NCI-H2196 (cell line): ENCODE results near the gene OR4A47.
"Not testable (repeated sequence)": the region's sequence is repeated elsewhere in the genome, so short reads cannot be mapped to it uniquely, and the experiment has no call there.

Experiments used
- DNase-seq: peaks from one replicate; lab custom pipeline; 2025; ENCODE audit not compliant: unreplicated experiment; lab: John Stamatoyannopoulos, UW

Gene OR4A47, protein sequence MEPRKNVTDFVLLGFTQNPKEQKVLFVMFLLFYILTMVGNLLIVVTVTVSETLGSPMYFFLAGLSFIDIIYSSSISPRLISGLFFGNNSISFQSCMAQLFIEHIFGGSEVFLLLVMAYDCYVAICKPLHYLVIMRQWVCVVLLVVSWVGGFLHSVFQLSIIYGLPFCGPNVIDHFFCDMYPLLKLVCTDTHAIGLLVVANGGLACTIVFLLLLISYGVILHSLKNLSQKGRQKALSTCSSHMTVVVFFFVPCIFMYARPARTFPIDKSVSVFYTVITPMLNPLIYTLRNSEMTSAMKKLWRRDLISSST

DNA sequence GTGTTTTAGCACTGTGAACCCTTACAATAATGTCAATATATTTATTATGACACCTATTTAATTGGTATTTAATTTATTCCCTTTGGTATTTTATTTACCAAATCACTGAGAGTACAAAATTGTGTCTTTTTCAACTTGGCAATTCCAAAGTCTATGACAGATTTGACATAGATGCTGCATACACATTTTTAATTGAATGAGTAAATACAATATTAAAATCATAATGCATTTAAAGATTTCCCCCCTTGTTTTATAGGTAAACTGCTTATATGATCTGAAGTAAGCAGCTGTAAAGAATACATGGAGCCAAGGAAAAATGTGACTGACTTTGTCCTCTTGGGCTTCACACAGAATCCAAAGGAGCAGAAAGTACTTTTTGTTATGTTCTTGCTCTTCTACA is at the start of gene OR4A47:
Gene OR4A47 (plus strand): TSS at position 301 of the 400 bp plus-strand sequence. CDS start 0 bp downstream, at position 301.
- not testable (repeated sequence) for DNase-seq

DNA sequence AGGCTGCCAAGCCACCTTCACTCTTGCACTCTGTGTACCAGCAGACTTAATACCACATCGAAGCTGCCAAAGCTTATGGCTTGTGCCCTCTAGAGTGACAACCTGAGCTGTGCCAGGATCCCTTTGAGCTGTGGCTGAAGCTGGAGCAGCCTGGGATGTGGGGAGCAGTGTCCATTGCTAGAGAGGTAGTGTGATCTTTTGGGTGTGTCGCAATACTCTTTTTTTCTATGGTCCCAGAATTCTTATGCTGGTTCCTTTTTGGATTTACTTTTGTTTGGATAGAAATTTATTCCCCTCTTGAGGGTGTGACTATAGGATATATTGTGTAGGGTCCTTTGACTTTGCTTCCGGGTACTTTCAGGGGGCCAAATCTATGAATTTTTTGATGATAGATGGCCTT is 32.7 kb upstream of the OR4A47 start:
- DNase-seq = not testable (repeated sequence)

DNA sequence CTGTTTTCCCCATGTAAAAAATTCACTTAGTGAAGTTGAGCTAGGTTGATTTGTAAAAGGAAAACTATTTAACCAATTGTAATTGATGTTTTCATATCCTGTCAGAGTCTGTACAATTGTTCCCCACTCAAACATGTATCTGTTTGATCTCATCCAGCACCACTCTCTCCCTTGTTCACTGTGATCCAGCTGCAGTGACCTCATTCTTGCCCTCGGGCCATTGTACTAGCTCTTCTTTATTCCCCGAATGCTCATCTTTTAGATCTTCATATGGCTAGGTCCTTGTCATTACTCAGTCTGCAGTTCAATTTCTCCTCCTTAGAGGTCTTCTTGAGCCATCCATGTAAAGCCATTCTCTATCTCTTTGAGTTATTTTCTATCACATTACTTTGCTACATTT is 14.6 kb upstream of the OR4A47 start:
- not testable (repeated sequence) for DNase-seq

DNA sequence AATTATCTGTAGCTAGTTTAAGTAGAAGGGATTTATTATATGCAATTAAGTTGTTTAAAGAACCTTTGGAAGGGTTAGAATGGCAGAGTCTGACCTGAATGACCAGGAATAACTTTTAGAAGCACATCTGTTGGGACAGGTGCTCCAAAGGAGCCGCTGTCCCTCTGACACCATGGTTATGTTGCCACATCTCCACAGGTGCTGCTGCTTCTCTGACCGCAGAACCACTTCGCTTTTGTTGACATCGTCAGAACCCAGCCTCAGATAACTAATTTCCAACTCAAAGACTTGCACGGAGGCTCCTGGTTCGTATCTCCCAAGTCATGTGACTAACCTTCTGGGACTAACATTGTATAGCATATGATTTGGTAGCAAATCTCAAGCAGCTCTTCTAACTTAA is 13.9 kb upstream of the OR4A47 start:
- not testable (repeated sequence) for DNase-seq

DNA sequence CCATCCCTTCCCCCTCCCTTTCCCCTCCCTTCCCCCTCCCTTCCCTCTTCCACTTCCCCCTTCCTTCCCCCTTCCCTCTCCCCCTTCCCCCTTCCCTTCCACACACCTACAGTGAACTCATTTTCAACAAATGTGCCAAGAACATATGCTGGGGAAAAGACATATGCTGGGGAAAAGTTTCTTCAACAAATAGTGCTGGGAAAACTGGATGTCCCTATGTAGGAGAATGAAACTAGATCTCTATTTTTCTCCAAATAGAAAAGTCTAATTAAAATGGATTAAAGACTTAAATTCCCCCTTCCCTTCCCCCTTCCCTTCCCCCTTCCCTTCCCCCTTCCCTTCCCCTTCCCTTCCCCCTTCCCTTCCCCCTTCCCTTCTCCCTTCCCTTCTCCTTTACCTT is 17.6 kb downstream of the OR4A47 start:
- not testable (repeated sequence) for DNase-seq

DNA sequence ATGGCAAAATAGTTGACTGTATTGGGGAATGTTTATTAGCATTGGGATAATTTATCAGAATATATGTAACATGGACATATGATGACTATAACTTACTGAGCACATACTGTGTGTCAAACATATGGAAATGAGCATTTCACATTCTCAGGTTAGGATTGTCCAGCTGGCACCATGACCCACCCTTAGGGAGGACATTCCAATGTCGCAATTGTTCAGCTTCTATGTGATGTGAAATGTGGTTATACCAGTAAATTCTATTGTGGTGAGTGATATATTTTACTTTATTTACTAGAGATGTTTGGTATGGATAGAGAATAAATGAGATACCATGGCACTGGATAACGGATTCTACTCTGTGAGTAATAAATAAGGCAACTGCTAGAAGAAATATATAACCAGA is 50.4 kb downstream of the OR4A47 start:
- DNase-seq = no peak
